Esophagus squamous epithelium (tissue), 5 donors: Measurements from ENCODE around the gene SAMD5. TPM values are rescaled to one million over a fixed set of nuclear protein-coding genes. Genes with fewer than 3 reads are reported as not detected.

ENCODE experiments used
- DNase-seq: peaks from one replicate; lab custom pipeline; 2025; lab: John Stamatoyannopoulos, UW
- H3K27ac ChIP-seq, 4 donors: fragments of 200-600 bp; sonication (generic); one replicate each; pipeline ENCODE4 v1.5.1; 2016 to 2019; ENCODE audit warnings: mild to moderate bottlenecking in 1 of 4
- H3K27me3 ChIP-seq, 4 donors: fragments of 200-600 bp; sonication (generic); 1 replicate in 3 of 4; 2 replicates in 1 of 4; pipeline versions ENCODE4 v1.5.1 to v1.6.0; 2017 to 2021; ENCODE audit warnings: antibody characterized with exemption in 1 of 4
- H3K36me3 ChIP-seq, 3 donors: fragments of 200-600 bp; sonication (generic); one replicate each; pipeline ENCODE4 v1.5.1; 2016 to 2019
- H3K4me1 ChIP-seq, 3 donors: fragments of 200-600 bp; sonication (generic); one replicate each; pipeline ENCODE4 v1.5.1; 2017 to 2019
- H3K4me3 ChIP-seq, 4 donors: fragments of 200-600 bp; sonication (generic); 1 replicate in 3 of 4; 2 replicates in 1 of 4; pipeline ENCODE4 v1.5.1; 2016 to 2019; ENCODE audit warnings: mild to moderate bottlenecking in 2 of 4, moderate library complexity in 1 of 4
- H3K9me3 ChIP-seq, 3 donors: fragments of 200-600 bp; sonication (generic); one replicate each; pipeline ENCODE4 v1.5.1; 2016 to 2019
- CTCF ChIP-seq, 6 experiments: fragments of 450-650 bp in 4 of 6; fragments of 200-600 bp in 2 of 6; sonication (generic) in 2 of 6; IDR thresholded peaks; one replicate each; pipeline ENCODE4 v1.5.1; 2016 to 2019; ENCODE audit warnings: antibody characterized with exemption in 6 of 6, mild to moderate bottlenecking in 4 of 6, moderate library complexity in 4 of 6
- POLR2A ChIP-seq, 4 donors: fragments of 450-650 bp; IDR thresholded peaks; one replicate each; pipeline ENCODE4 v1.6.1; 2017; ENCODE audit warnings: antibody characterized with exemption in 4 of 4, mild to moderate bottlenecking in 4 of 4, moderate library complexity in 3 of 4
- WGBS, 2 donors: methylation state at CpG; one replicate each; pipeline ENCODE4 v1.1.5; 2018; 5-methylcytosine and 5-hydroxymethylcytosine counted together
- intact Hi-C: fragments of 100-400 bp; cut with DNase I; formaldehyde crosslinking; loops from one replicate; pipeline ENCODE4 v1.15.0; 2022
- total RNA-seq, 4 donors: library from RNA; depleted of rRNA; stranded (reverse); fragments of >200 nt; gene quantifications; one replicate each; pipeline ENCODE4 v1.1.0, GENCODE V29; 2016
- donor health status: DM: yes; HTN: yes; CAD: no.

The SAMD5 gene
- total RNA-seq, 4 donors from 2014 or later: 6.9 to 16.2 (median 12.7) TPM

GRCh38 chr6:147587907-147588306 is 79.4 kb downstream of the SAMD5 start:
- Histone ChIP-seq H3K9me3 (no peaks in the 10 kb centered on the region), H3K4me1 (peaks cover 0 to 11% (median 0%) of the 10 kb centered on the region in 3 donors), H3K4me3 (no peak overlapping the region), H3K27ac (no peak overlapping the region), H3K27me3 (no peaks in the 10 kb centered on the region), H3K36me3 (no peaks in the 10 kb centered on the region)
- DNase-seq: no peak
- 77 to 84% methylated on average over 3 of the region's 3 CpGs for WGBS, 2 donors
- TF ChIP-seq CTCF (IDR thresholded peaks at IDR 0.05): no peak
- no peak for TF ChIP-seq POLR2A (IDR thresholded peaks at IDR 0.05)
- intact Hi-C loops: no loop called here

- Histone ChIP-seq H3K9me3 (no peaks in the 10 kb centered on the region), H3K36me3 (no peaks in the 10 kb centered on the region), H3K4me1 (peaks cover 0 to 11% (median 0%) of the 10 kb centered on the region in 3 donors), H3K4me3 (no peak overlapping the region), H3K27ac (no peak overlapping the region), H3K27me3 (no peaks in the 10 kb centered on the region)
- intact Hi-C loops: no loop called here
- TF ChIP-seq POLR2A (IDR thresholded peaks at IDR 0.05) (no peak), CTCF (IDR thresholded peaks at IDR 0.05) (no peak)
- WGBS, 2 donors: 67 to 77% methylated on average over 6 of the region's 6 CpGs
- DNase-seq: no peak
These were observed 80.0 kb downstream of the SAMD5 start for GRCh38 chr6:147588469-147588868.

GRCh38 chr6:147589739-147590250 is 81.3 kb downstream of the SAMD5 start:
- no peaks in the 10 kb centered on the region for H3K9me3 ChIP-seq
- H3K4me3 ChIP-seq: no peak overlapping the region
- peaks cover 0 to 11% (median 0%) of the 10 kb centered on the region in 3 donors for H3K4me1 ChIP-seq
- no peak overlapping the region for H3K27ac ChIP-seq
- no peak for DNase-seq
- H3K36me3 ChIP-seq: no peaks in the 10 kb centered on the region
- TF ChIP-seq CTCF (IDR thresholded peaks at IDR 0.05) (no peak), POLR2A (IDR thresholded peaks at IDR 0.05) (no peak)
- intact Hi-C loops: no loop called here
- WGBS, 2 donors: 0 to 88% methylated on average over 1 of the region's 1 CpG
- no peaks in the 10 kb centered on the region for H3K27me3 ChIP-seq

GRCh38 chr6:147595961-147596360 is 87.5 kb downstream of the SAMD5 start:
- no peak for DNase-seq
- H3K27ac ChIP-seq: no peak overlapping the region
- 58 to 65% methylated on average over 3 of the region's 3 CpGs for WGBS, 2 donors

More at GRCh38 chr6:147595961-147596360, 87.5 kb downstream of the SAMD5 start:
- no peak overlapping the region for H3K4me3 ChIP-seq
- TF ChIP-seq POLR2A (IDR thresholded peaks at IDR 0.05) (no peak), CTCF (IDR thresholded peaks at IDR 0.05) (no peak)
- intact Hi-C loops: no loop called here
- no peaks in the 10 kb centered on the region for H3K27me3 ChIP-seq
- H3K4me1 ChIP-seq: no peaks in the 10 kb centered on the region
- no peaks in the 10 kb centered on the region for H3K9me3 ChIP-seq
- H3K36me3 ChIP-seq: no peaks in the 10 kb centered on the region
